HepG2 (cell line): ENCODE measurements around the gene CCDC88A. TPM values are rescaled to one million over a fixed set of nuclear protein-coding genes. Genes with fewer than 3 reads are reported as not detected.

Experiments used
- ATAC-seq: fragments of 200-7000 bp; cut with Tn5 transposase; 3 replicates; pipeline ENCODE4 v1.9.1; 2020; ENCODE audit warnings: mild to moderate bottlenecking, moderate library complexity
- BruUV-seq: library from RNA; stranded (reverse); fragments of 400-500 nt; replicated peaks from 2 replicates; lab custom pipeline; 2021; lab: Mats Ljungman, UMichigan
- CTCF ChIA-PET: fragments of 300-600 bp; formaldehyde crosslinking; extraction: SDS; loops from one replicate; lab custom pipeline; 2021; ENCODE audit warnings: low total read pairs, inconsistent platforms, low intra/inter-chr PET ratio; lab: Yijun Ruan, JAX
- POLR2A ChIA-PET: fragments of 350-600 bp; sonication (Branson Sonifier 250); formaldehyde crosslinking; loops from one replicate; lab custom pipeline; 2020; ENCODE audit warnings: antibody characterized with exemption, inconsistent platforms; lab: Yijun Ruan, JAX
- DNase-seq: peaks from one replicate; pipeline ENCODE4 v3.0.0-alpha.2; 2015; ENCODE audit warnings: low spot score
- FAIRE-seq: peaks from 3 replicates; lab custom pipeline; 2011; peaks lifted over from hg19 to GRCh38; lab: Jason Lieb, UNC
- H2AFZ ChIP-seq: one replicate; pipeline ENCODE4 v1.6.1; 2011; ENCODE audit warnings: low read length, inconsistent platforms
- H3K27ac ChIP-seq: fragments of 300-600 bp; 3 replicates; pipeline ENCODE4 v1.8.0; 2011; ENCODE audit warnings: mixed run types, mild to moderate bottlenecking, mixed read lengths, low read length, inconsistent platforms; ENCODE audit not compliant: insufficient read depth; ENCODE audit errors: extremely low read length
- H3K27me3 ChIP-seq, 2 experiments: fragments of 200-600 bp in 1 of 2; 2 replicates in 1 of 2; 3 replicates in 1 of 2; pipeline versions ENCODE4 v1.6.0 to v1.8.0; 2011; ENCODE audit warnings: low read length in 2 of 2, mild to moderate bottlenecking in 2 of 2, moderate library complexity in 2 of 2, inconsistent platforms in 1 of 2; ENCODE audit not compliant: insufficient read depth in 2 of 2, control insufficient read depth in 1 of 2
- H3K36me3 ChIP-seq, 2 experiments: fragments of 200-600 bp in 1 of 2; replicated peaks in 1 of 2; 2 replicates in 1 of 2; 3 replicates in 1 of 2; pipeline versions ENCODE4 v1.5.1 to v1.8.0; 2011; ENCODE audit warnings: low read length in 2 of 2, inconsistent platforms in 1 of 2; ENCODE audit not compliant: insufficient read depth in 2 of 2, control insufficient read depth in 1 of 2
- H3K4me1 ChIP-seq: 2 replicates; pipeline ENCODE4 v1.5.1; 2012; ENCODE audit warnings: low read length, inconsistent platforms; ENCODE audit not compliant: insufficient read depth
- H3K4me2 ChIP-seq: 2 replicates; pipeline ENCODE4 v1.6.0; 2011; ENCODE audit warnings: low read depth, low read length, inconsistent platforms
- H3K4me3 ChIP-seq, 3 experiments: fragments of 200-600 bp in 1 of 3; sonication (generic), shearing (Covaris generic) in 1 of 3; replicated peaks in 1 of 3; 2 replicates each; pipeline ENCODE4 v1.5.1; 2011 to 2016; ENCODE audit warnings: low read length in 3 of 3, inconsistent platforms in 2 of 3, low read depth in 2 of 3, mild to moderate bottlenecking in 2 of 3, control low read depth in 1 of 3, mixed read lengths in 1 of 3; ENCODE audit not compliant: insufficient read depth in 1 of 3
- H3K79me2 ChIP-seq: one replicate; pipeline ENCODE4 v1.6.1; 2011; ENCODE audit warnings: low read length, inconsistent platforms; ENCODE audit not compliant: insufficient read depth
- H3K9ac ChIP-seq: 2 replicates; pipeline ENCODE4 v1.6.0; 2011; ENCODE audit warnings: mild to moderate bottlenecking, low read depth, low read length, inconsistent platforms; ENCODE audit not compliant: insufficient read depth
- H3K9me3 ChIP-seq: 2 replicates; pipeline ENCODE4 v1.5.1; 2012; ENCODE audit warnings: mild to moderate bottlenecking, low read length
- H4K20me1 ChIP-seq: 2 replicates; pipeline ENCODE4 v1.6.0; 2011; ENCODE audit warnings: inconsistent platforms, mild to moderate bottlenecking, low read length, moderate library complexity; ENCODE audit not compliant: insufficient read depth
- ASH2L ChIP-seq: fragments of 300-600, 200-600 bp; sonication (generic); IDR thresholded peaks from 2 replicates; pipeline ENCODE4 v1.7.0; 2017; ENCODE audit warnings: low read depth, mild to moderate bottlenecking, moderate library complexity, mixed read lengths, low read length; ENCODE audit not compliant: insufficient read length
- LBX2 ChIP-seq: sonication (generic); formaldehyde crosslinking; IDR thresholded peaks from 2 replicates; pipeline ENCODE4 v1.5.0; 2020; ENCODE audit warnings: missing genetic modification reagents, mild to moderate bottlenecking, borderline replicate concordance
- MTA1 ChIP-seq: sonication (generic); formaldehyde crosslinking; IDR thresholded peaks from 2 replicates; pipeline ENCODE4 v1.4.0; 2020; ENCODE audit warnings: missing genetic modification reagents, mild to moderate bottlenecking, borderline replicate concordance
- SKIL ChIP-seq: sonication (generic); formaldehyde crosslinking; IDR thresholded peaks from 2 replicates; pipeline ENCODE4 v1.8.0; 2022; ENCODE audit warnings: missing genetic modification reagents, mild to moderate bottlenecking, moderate library complexity, borderline replicate concordance
- ZNF275 ChIP-seq: sonication (generic); formaldehyde crosslinking; IDR thresholded peaks from 2 replicates; pipeline ENCODE4 v1.8.0; 2022; ENCODE audit warnings: missing genetic modification reagents, mild to moderate bottlenecking, inconsistent platforms, borderline replicate concordance
- ZNF510 ChIP-seq: sonication (generic); formaldehyde crosslinking; IDR thresholded peaks from 2 replicates; pipeline ENCODE4 v1.4.0; 2020; ENCODE audit warnings: low read depth, mild to moderate bottlenecking, missing genetic modification reagents
- ZNF616 ChIP-seq: sonication (generic); formaldehyde crosslinking; IDR thresholded peaks from 2 replicates; pipeline ENCODE4 v1.5.0; 2020; ENCODE audit warnings: low read depth, mild to moderate bottlenecking, missing genetic modification reagents
- ZNF7 ChIP-seq: IDR thresholded peaks from 2 replicates; pipeline ENCODE4 v1.6.1; 2016; ENCODE audit warnings: missing biosample characterization, missing genetic modification reagents
- ZNF891 ChIP-seq: sonication (generic); formaldehyde crosslinking; IDR thresholded peaks from 2 replicates; pipeline ENCODE4 v1.5.0; 2020; ENCODE audit warnings: mild to moderate bottlenecking, missing genetic modification reagents
- in situ Hi-C: cut with HindIII; loops from 2 replicates; pipeline ENCODE4 v1.10.0; 2017; ENCODE audit warnings: low pct_unique_long_range_greater_than_20kb; ENCODE audit not compliant: extremely low pct_ligation_motif_present
- intact Hi-C: fragments of 100-400 bp; cut with micrococcal nuclease; formaldehyde crosslinking; loops from one replicate; pipeline ENCODE4 v1.10.0; 2022; ENCODE audit not compliant: unreplicated experiment
- polyA plus RNA-seq, 8 experiments: library from polyadenylated mRNA; depleted of rRNA in 3 of 8; stranded (reverse) in 7 of 8; unstranded in 1 of 8; fragments of >200 nt; fragmentation: Illumina TruSeq in 4 of 8; extraction: Trizol in 4 of 8; gene quantifications; 2 replicates each; pipeline versions ENCODE4 v1.2.1 to v1.2.3, GENCODE V29; 2011 to 2016; ENCODE audit warnings: low read depth in 4 of 8, missing spikeins in 1 of 8, mixed read lengths in 1 of 8; ENCODE audit not compliant: insufficient read depth in 1 of 8
- total RNA-seq, 5 experiments: library from RNA; depleted of rRNA; stranded (reverse); fragments of >200 nt; fragmentation: Illumina TruSeq; extraction: Trizol; gene quantifications; 2 replicates each; pipeline ENCODE4 v1.2.3, GENCODE V29; 2016; ENCODE audit warnings: low read depth in 1 of 5

Gene CCDC88A
- total and polyA plus RNA-seq, 2 of the 13 experiments (the other 11 are each of a cell fraction or from before 2014, with no cell fraction given) = 43.2 to 84.1 TPM

GRCh38 chr2:55399815-55400214, 19.8 kb downstream of the CCDC88A start:
- no peak overlapping the region for H3K4me3 ChIP-seq
- ChIA-PET CTCF (no interaction called here), POLR2A (no interaction called here)
- H3K36me3 ChIP-seq = peaks cover 0 to 7% of the 10 kb centered on the region in 2 experiments; a peak in 2 of 5 replicates
- no peak for TF ChIP-seq MTA1 (CRISPR knock-in tag)
- TF ChIP-seq LBX2 (CRISPR knock-in tag) = no peak
- no peak for TF ChIP-seq ZNF7
- TF ChIP-seq ZNF891 (CRISPR knock-in tag) = no peak
- no peak for TF ChIP-seq ZNF616 (CRISPR knock-in tag)
- no peak for TF ChIP-seq ZNF510
- TF ChIP-seq ZNF275 (CRISPR knock-in tag) = no peak
- TF ChIP-seq ASH2L = no peak
- TF ChIP-seq SKIL (CRISPR knock-in tag) = no peak
- FAIRE-seq (no peak), ATAC-seq (no peak), DNase-seq (no peak)
- BruUV-seq = no TSS peak
- no peak overlapping the region for H2AFZ ChIP-seq
- no peak overlapping the region for H3K9ac ChIP-seq
- no peaks in the 10 kb centered on the region for H3K9me3 ChIP-seq
- peaks cover 17% of the 10 kb centered on the region for H3K79me2 ChIP-seq
- H3K4me1 ChIP-seq = 0 out of 2 replicates have a peak, but pooled peaks cover 7% of the 10 kb centered on the region
- no peak overlapping the region for H3K27ac ChIP-seq
- H4K20me1 ChIP-seq = no peaks in the 10 kb centered on the region; the same call in 1 of the 2 replicates
- no peak overlapping the region for H3K4me2 ChIP-seq
- intact Hi-C loops = no loop called here
- in situ Hi-C loops = no loop called here
- H3K27me3 ChIP-seq = no peaks in the 10 kb centered on the region
